GM12891 (cell line): ENCODE measurements around the gene NPIPB6.

ENCODE experiments used
- POLR2A ChIP-seq: IDR thresholded peaks from 2 replicates; pipeline ENCODE4 v1.6.1; 2011; ENCODE audit warnings: low read depth, low read length, control low read depth
- POLR2AphosphoS5 ChIP-seq: IDR thresholded peaks from 2 replicates; pipeline ENCODE4 v1.6.1; 2011; ENCODE audit warnings: low read depth, low read length, control low read depth
- SPI1 ChIP-seq: IDR thresholded peaks from 2 replicates; pipeline ENCODE4 v1.6.1; 2011; ENCODE audit warnings: low read depth, low read length, control low read depth
- TAF1 ChIP-seq: IDR thresholded peaks from 2 replicates; pipeline ENCODE4 v1.6.1; 2011; ENCODE audit warnings: low read depth, low read length, control low read depth

GRCh38 chr16:28297308-28297707 lies 66.0 kb downstream of the NPIPB6 start:
- TF ChIP-seq POLR2AphosphoS5 (no peak), TAF1 (no peak), SPI1 (no peak), POLR2A (no peak)
